ENCODE results near the gene ADGRE3.
"Not testable (repeated sequence)": the region's sequence is repeated elsewhere in the genome, so short reads cannot be mapped to it uniquely, and the experiment has no call there.

Gene ADGRE3

GRCh38 chr19:14595558-14595957 lies 79.1 kb downstream of the ADGRE3 start:
- DNase-seq, result no peak

GRCh38 chr19:14589433-14589832 lies 85.2 kb downstream of the ADGRE3 start:
- DNase-seq, result not testable (repeated sequence)

GRCh38 chr19:14585187-14585586 lies 89.5 kb downstream of the ADGRE3 start:
- peak; percentile 57 for DNase-seq

- not testable (repeated sequence) for DNase-seq
Observed at GRCh38 chr19:14584372-14584771, 90.3 kb downstream of the ADGRE3 start.

DNA sequence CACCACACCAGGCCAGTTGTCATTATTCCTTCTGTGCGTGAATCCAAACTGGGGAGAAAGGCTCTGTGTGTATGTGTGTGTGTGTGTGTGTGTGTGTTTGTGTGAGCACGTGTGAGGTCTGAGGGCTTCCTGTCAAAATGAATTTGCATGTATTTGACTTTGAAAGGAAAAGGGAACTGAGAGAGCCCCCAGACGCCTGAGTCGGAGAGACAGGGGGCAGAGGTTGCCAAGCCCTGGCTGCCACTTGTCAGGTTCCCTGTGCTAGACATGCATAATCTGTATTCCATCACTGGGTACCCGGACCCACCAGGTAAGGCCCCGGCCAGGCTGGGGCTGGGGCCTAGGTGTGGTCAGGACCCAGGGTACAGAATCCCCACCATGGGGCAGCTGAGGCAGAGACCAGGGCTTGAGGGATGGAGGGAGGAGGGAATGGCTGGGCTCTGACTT lies 91.7 kb downstream of the ADGRE3 start, which contains the start of gene CLEC17A:
TSS of gene CLEC17A (plus strand) at position 191 of the 447 bp plus-strand sequence. CDS start at position 268, 77 bp downstream.
- no peak for DNase-seq

DNA sequence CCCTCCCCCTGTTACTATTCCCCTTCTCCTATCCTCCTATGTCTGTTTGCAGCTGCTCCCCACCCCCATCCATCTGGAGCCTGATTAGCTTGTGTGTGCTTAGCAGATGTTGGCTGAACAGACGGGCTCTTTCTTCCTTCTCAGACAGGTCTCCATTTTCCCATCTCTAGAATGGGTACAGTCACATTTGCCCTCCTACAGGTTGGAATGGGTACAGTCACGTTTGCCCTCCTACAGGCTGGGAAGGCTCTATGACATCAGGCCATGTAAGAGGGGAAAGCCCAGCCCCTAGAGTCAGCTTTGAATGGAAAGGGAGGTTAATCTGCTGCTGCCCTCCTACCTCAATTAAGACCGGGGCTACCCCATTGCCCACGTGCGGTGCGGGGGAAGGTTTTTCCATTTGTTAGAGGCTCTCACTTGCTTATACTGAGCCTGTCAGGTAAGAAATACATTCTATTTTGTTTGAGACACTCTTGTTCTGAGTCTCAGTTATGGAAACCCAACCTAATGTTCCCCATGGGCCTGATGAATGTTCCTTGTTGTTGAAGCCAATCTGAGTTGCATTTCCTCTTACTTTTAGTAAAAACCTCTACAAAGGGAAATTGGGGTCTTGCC lies 93.9 kb downstream of the ADGRE3 start:
- peak; percentile 83 for DNase-seq

DNA sequence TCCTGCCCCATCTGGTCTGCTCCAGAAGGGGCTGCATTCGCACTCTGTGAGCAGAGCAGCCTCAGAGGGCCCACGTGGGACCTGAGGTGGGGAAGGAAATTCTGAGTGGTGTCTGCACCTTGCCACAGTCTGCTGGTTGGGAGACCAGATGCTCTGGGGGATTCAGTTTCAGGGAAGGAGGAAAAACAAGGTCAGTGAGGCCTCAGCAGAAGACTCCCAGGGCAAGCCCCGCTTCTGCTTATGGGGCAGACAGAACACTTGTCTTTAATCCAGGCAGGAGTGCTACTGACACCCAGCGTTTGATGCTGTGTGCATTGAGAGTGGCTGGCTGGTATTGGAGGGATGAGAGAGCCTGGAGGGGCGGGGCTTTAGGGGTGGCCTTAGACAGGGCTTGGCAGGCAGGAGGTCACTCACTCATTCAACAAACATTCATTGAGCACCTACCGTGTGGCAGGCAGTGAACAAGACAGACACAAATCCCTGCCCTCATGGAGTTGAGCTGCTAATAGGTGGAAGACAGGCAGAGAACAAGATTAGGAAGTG lies 96.7 kb downstream of the ADGRE3 start:
- no peak for DNase-seq

GRCh38 chr19:14577264-14577663 lies 97.4 kb downstream of the ADGRE3 start:
- no peak for DNase-seq

DNA sequence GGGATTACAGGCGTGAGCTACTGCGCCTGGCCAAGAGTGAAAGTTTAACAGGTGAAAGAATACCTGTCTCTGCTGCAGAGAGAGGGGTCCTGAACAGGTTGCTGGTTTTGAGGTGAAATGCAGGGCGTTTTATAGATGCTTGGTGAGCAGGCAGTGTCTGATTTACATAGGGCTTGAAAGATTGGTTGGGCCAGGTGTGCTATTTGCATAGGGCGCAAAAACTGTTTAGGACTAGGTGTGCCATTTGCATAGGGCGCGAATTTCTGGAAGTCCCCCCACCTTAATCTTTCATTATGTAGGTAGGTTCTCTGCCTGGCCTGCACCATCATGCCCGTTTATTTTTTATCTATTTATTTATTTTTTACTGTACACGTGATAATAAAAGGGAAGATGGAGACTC lies 98.3 kb downstream of the ADGRE3 start:
- DNase-seq, result no peak

DNA sequence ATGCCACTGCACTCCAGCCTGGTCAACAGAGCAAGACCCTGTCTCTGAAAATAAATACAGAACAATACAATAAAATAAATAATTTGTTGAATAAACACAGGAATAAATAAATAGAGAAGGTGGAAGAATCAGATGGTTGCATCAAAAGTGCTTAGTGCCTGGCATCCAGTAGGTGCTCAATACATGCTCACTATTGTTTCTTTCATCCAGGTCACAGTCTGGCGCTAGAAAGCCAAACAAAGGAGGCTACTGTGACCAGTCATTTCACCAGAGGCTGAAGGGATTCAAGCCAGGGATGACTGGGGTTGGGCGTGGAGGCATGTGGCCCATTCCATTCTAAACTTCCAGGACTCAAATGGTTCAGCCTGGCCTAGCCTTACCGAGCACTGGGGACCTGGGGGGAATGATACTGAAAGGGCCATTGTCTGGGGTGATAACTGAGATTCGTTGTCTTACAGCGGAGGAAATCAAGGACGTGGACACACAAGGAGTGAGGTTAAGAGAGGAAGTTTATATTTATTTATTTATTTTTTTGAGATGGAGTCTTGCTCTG lies 99.1 kb downstream of the ADGRE3 start:
- DNase-seq, result no peak

GRCh38 chr19:14571695-14572490 lies 102.8 kb downstream of the ADGRE3 start, which contains the start of gene NDUFB7:
TSS of gene NDUFB7 (minus strand) at chr19:14572066. CDS start at chr19:14572000, 66 bp downstream.
- DNase-seq, result peak; percentile 91

GRCh38 chr19:14570864-14571527 lies 103.6 kb downstream of the ADGRE3 start:
- no peak for DNase-seq
